ENCODE measurements around the gene NMD3.

NMD3 gene

GRCh38 chr3:161247049-161247448 is 25.9 kb downstream of the NMD3 start:
- H3K4me1 ChIP-seq (ENCODE audit: insufficient read depth, low read length) = no peaks in the 10 kb centered on the region
- no peak overlapping the region for H3K27ac ChIP-seq (ENCODE audit: low read length)
- H3K9me3 ChIP-seq (ENCODE audit: insufficient read depth, low read length, severe bottlenecking) = no peaks in the 10 kb centered on the region
- H3K4me3 ChIP-seq (ENCODE audit: low read depth in 1 of 2, low read length in 2 of 2) = no peak overlapping the region
- no peak for DNase-seq
- H4K20me1 ChIP-seq (ENCODE audit: insufficient read depth, low read length) = no peaks in the 10 kb centered on the region
- no peak for ATAC-seq (ENCODE audit: insufficient read depth, low read depth)
- peaks cover 87% of the 10 kb centered on the region for H3K36me3 ChIP-seq (ENCODE audit: insufficient read depth, low read length)
- no peaks in the 10 kb centered on the region for H3K27me3 ChIP-seq (ENCODE audit: insufficient read depth, low read length, poor library complexity)
- no peaks in the 10 kb centered on the region for H3K79me2 ChIP-seq (ENCODE audit: insufficient read depth, low read length)
- H3K9ac ChIP-seq (ENCODE audit: low read depth, low read length) = no peak overlapping the region
- TF ChIP-seq CTCF (IDR thresholded peaks at IDR 0.05; ENCODE audit: borderline replicate concordance, extremely low read depth, low read length, poor library complexity, severe bottlenecking) (no peak), EZH2 (IDR thresholded peaks at IDR 0.05; ENCODE audit: borderline replicate concordance, low read depth, low read length, severe bottlenecking) (no peak)
- H2AFZ ChIP-seq (ENCODE audit: low read depth, low read length) = no peak overlapping the region
- H3K4me2 ChIP-seq (ENCODE audit: insufficient read depth, low read length) = no peak overlapping the region

GRCh38 chr3:161250116-161250515 is 29.0 kb downstream of the NMD3 start:
- no peak for ATAC-seq (ENCODE audit: insufficient read depth, low read depth)

GRCh38 chr3:161251716-161252115 is 30.6 kb downstream of the NMD3 start:
- H2AFZ ChIP-seq (ENCODE audit: low read depth, low read length) = no peak overlapping the region
- DNase-seq (no peak), ATAC-seq (ENCODE audit: insufficient read depth, low read depth) (no peak)
- no peak overlapping the region for H3K4me2 ChIP-seq (ENCODE audit: insufficient read depth, low read length)
- no peak overlapping the region for H3K9ac ChIP-seq (ENCODE audit: low read depth, low read length)
- no peak overlapping the region for H3K4me3 ChIP-seq (ENCODE audit: low read depth in 1 of 2, low read length in 2 of 2)
- H3K79me2 ChIP-seq (ENCODE audit: insufficient read depth, low read length) = no peaks in the 10 kb centered on the region
- H3K27me3 ChIP-seq (ENCODE audit: insufficient read depth, low read length, poor library complexity) = no peaks in the 10 kb centered on the region
- no peak for TF ChIP-seq EZH2 (IDR thresholded peaks at IDR 0.05; ENCODE audit: borderline replicate concordance, low read depth, low read length, severe bottlenecking)
- no peak for TF ChIP-seq CTCF (IDR thresholded peaks at IDR 0.05; ENCODE audit: borderline replicate concordance, extremely low read depth, low read length, poor library complexity, severe bottlenecking)
- no peaks in the 10 kb centered on the region for H4K20me1 ChIP-seq (ENCODE audit: insufficient read depth, low read length)
- no peaks in the 10 kb centered on the region for H3K4me1 ChIP-seq (ENCODE audit: insufficient read depth, low read length)
- no peak overlapping the region for H3K27ac ChIP-seq (ENCODE audit: low read length)
- peaks cover 88% of the 10 kb centered on the region for H3K36me3 ChIP-seq (ENCODE audit: insufficient read depth, low read length)
- H3K9me3 ChIP-seq (ENCODE audit: insufficient read depth, low read length, severe bottlenecking) = no peaks in the 10 kb centered on the region

More at GRCh38 chr3:161250116-161250515, 29.0 kb downstream of the NMD3 start:
- Histone ChIP-seq H3K27me3 (ENCODE audit: insufficient read depth, low read length, poor library complexity) (no peaks in the 10 kb centered on the region), H3K4me1 (ENCODE audit: insufficient read depth, low read length) (no peaks in the 10 kb centered on the region), H3K9ac (ENCODE audit: low read depth, low read length) (no peak overlapping the region), H3K27ac (ENCODE audit: low read length) (no peak overlapping the region), H3K4me3 (ENCODE audit: low read depth in 1 of 2, low read length in 2 of 2) (no peak overlapping the region), H3K36me3 (ENCODE audit: insufficient read depth, low read length) (peaks cover 88% of the 10 kb centered on the region), H2AFZ (ENCODE audit: low read depth, low read length) (no peak overlapping the region), H3K9me3 (ENCODE audit: insufficient read depth, low read length, severe bottlenecking) (no peaks in the 10 kb centered on the region), H3K4me2 (ENCODE audit: insufficient read depth, low read length) (no peak overlapping the region), H3K79me2 (ENCODE audit: insufficient read depth, low read length) (no peaks in the 10 kb centered on the region), H4K20me1 (ENCODE audit: insufficient read depth, low read length) (no peaks in the 10 kb centered on the region)
- no peak for DNase-seq
- TF ChIP-seq CTCF (IDR thresholded peaks at IDR 0.05; ENCODE audit: borderline replicate concordance, extremely low read depth, low read length, poor library complexity, severe bottlenecking) (no peak), EZH2 (IDR thresholded peaks at IDR 0.05; ENCODE audit: borderline replicate concordance, low read depth, low read length, severe bottlenecking) (no peak)

GRCh38 chr3:161252143-161252542 is 31.0 kb downstream of the NMD3 start:
- TF ChIP-seq EZH2 (IDR thresholded peaks at IDR 0.05; ENCODE audit: borderline replicate concordance, low read depth, low read length, severe bottlenecking) = no peak
- no peak for TF ChIP-seq CTCF (IDR thresholded peaks at IDR 0.05; ENCODE audit: borderline replicate concordance, extremely low read depth, low read length, poor library complexity, severe bottlenecking)
- no peaks in the 10 kb centered on the region for H3K79me2 ChIP-seq (ENCODE audit: insufficient read depth, low read length)
- H3K4me1 ChIP-seq (ENCODE audit: insufficient read depth, low read length) = no peaks in the 10 kb centered on the region
- DNase-seq (no peak), ATAC-seq (ENCODE audit: insufficient read depth, low read depth) (no peak)
- no peak overlapping the region for H3K4me2 ChIP-seq (ENCODE audit: insufficient read depth, low read length)
- H3K27me3 ChIP-seq (ENCODE audit: insufficient read depth, low read length, poor library complexity) = no peaks in the 10 kb centered on the region
- no peak overlapping the region for H3K9ac ChIP-seq (ENCODE audit: low read depth, low read length)
- no peak overlapping the region for H3K27ac ChIP-seq (ENCODE audit: low read length)
- no peak overlapping the region for H2AFZ ChIP-seq (ENCODE audit: low read depth, low read length)
- H3K36me3 ChIP-seq (ENCODE audit: insufficient read depth, low read length) = peaks cover 84% of the 10 kb centered on the region
- H3K9me3 ChIP-seq (ENCODE audit: insufficient read depth, low read length, severe bottlenecking) = no peaks in the 10 kb centered on the region
- no peak overlapping the region for H3K4me3 ChIP-seq (ENCODE audit: low read depth in 1 of 2, low read length in 2 of 2)
- no peaks in the 10 kb centered on the region for H4K20me1 ChIP-seq (ENCODE audit: insufficient read depth, low read length)

Measured in DND-41 (cell line).